ENCODE measurements around the gene TRIM24.

DNA sequence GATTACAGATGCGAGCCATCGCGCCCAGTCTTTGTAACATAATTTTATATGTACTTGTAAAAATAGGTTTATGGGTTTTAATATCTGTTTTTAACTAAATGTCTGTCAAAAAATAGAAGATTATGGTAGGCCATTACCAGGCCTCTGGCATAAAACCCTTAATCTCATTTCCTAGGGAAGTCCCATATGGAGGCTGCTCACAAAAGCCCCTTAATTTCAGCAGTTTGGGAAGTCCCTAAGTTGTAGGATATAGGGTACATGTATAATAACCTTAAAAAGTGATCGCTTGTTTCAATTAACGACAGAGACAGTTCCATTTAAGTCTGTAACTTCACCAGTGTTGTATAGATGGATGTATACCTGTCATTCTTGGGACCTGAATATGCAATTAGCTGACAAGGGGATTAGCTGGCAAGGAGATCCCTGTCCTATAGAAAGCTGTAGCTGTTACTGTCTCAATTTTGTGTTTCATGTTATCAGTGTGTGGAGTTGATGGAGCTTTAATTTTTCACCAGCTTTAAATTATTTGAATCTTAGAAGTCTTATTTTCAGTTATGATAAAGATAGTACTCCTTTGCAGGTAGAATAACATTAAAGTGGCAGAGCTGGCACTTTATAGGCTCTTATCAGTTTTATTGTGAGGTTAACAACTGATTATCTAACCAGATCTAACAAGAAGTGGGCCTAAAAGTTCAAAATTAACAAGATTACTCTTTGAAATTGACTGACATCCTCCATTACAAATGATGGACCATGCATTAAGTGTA, 10.5 kb downstream of the TRIM24 start:
- TF ChIP-seq JUNB (IDR thresholded peaks at IDR 0.05): no peak
- no peak for TF ChIP-seq STAT1 (conservative IDR thresholded peaks at IDR 0.05)
- no peak for TF ChIP-seq SMC3 (IDR thresholded peaks at IDR 0.05; ENCODE audit: borderline replicate concordance, low read length)
- no peak for TF ChIP-seq EZH2 (IDR thresholded peaks at IDR 0.05; ENCODE audit: borderline replicate concordance, control insufficient read depth, low read depth, low read length)
- no peak for TF ChIP-seq MXI1 (IDR thresholded peaks at IDR 0.05; ENCODE audit: low read depth, low read length)
- TF ChIP-seq, protein P1, sequence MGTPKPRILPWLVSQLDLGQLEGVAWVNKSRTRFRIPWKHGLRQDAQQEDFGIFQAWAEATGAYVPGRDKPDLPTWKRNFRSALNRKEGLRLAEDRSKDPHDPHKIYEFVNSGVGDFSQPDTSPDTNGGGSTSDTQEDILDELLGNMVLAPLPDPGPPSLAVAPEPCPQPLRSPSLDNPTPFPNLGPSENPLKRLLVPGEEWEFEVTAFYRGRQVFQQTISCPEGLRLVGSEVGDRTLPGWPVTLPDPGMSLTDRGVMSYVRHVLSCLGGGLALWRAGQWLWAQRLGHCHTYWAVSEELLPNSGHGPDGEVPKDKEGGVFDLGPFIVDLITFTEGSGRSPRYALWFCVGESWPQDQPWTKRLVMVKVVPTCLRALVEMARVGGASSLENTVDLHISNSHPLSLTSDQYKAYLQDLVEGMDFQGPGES (IDR thresholded peaks at IDR 0.05): no peak
- TF ChIP-seq, protein P2, sequence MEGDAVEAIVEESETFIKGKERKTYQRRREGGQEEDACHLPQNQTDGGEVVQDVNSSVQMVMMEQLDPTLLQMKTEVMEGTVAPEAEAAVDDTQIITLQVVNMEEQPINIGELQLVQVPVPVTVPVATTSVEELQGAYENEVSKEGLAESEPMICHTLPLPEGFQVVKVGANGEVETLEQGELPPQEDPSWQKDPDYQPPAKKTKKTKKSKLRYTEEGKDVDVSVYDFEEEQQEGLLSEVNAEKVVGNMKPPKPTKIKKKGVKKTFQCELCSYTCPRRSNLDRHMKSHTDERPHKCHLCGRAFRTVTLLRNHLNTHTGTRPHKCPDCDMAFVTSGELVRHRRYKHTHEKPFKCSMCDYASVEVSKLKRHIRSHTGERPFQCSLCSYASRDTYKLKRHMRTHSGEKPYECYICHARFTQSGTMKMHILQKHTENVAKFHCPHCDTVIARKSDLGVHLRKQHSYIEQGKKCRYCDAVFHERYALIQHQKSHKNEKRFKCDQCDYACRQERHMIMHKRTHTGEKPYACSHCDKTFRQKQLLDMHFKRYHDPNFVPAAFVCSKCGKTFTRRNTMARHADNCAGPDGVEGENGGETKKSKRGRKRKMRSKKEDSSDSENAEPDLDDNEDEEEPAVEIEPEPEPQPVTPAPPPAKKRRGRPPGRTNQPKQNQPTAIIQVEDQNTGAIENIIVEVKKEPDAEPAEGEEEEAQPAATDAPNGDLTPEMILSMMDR (IDR thresholded peaks at IDR 0.05 in 2 of 3, conservative IDR thresholded peaks at IDR 0.05 in 1 of 3; ENCODE audit: control insufficient read depth in 2 of 3, extremely low read depth in 1 of 3, insufficient read depth in 1 of 3, low read depth in 3 of 3, low read length in 3 of 3): no peak
- no peak for TF ChIP-seq EP300 (IDR thresholded peaks at IDR 0.05; ENCODE audit: borderline replicate concordance in 1 of 2, control insufficient read depth in 1 of 2, low read depth in 2 of 2, low read length in 2 of 2)

Data from GM12878 (cell line).